H9 (cell line): ENCODE measurements around the gene LRRK1. TPM values are rescaled to one million over a fixed set of nuclear protein-coding genes. Genes with fewer than 3 reads are reported as not detected.

ENCODE experiments used
- DNase-seq: peaks from one replicate; pipeline ENCODE4 v3.0.0-alpha.2; 2017
- H2AFZ ChIP-seq: one replicate; pipeline ENCODE4 v1.6.1; 2013; ENCODE audit warnings: mild to moderate bottlenecking, low read length, control low read depth, moderate library complexity
- H2AK5ac ChIP-seq: 2 replicates; pipeline ENCODE4 v1.6.1; 2013; ENCODE audit warnings: low read length, control low read depth, mixed read lengths; ENCODE audit not compliant: insufficient read length
- H2BK120ac ChIP-seq: one replicate; pipeline ENCODE4 v1.6.1; 2013; ENCODE audit warnings: low read depth, mild to moderate bottlenecking, low read length, control low read depth, inconsistent platforms; ENCODE audit not compliant: poor library complexity, severe bottlenecking
- H2BK12ac ChIP-seq: 2 replicates; pipeline ENCODE4 v1.6.1; 2013; ENCODE audit warnings: low read length, control low read depth, mixed read lengths, low read depth; ENCODE audit not compliant: insufficient read length
- H2BK15ac ChIP-seq: 2 replicates; pipeline ENCODE4 v1.6.1; 2013; ENCODE audit warnings: low read depth, low read length, control low read depth
- H2BK20ac ChIP-seq: one replicate; pipeline ENCODE4 v1.6.1; 2013; ENCODE audit warnings: low read depth, mild to moderate bottlenecking, low read length, control low read depth, inconsistent platforms; ENCODE audit not compliant: poor library complexity, severe bottlenecking
- H2BK5ac ChIP-seq: 2 replicates; pipeline ENCODE4 v1.6.1; 2013; ENCODE audit warnings: low read length, control low read depth, mixed read lengths; ENCODE audit not compliant: insufficient read length
- H3K14ac ChIP-seq: 2 replicates; pipeline ENCODE4 v1.6.1; 2013; ENCODE audit warnings: low read length, control low read depth; ENCODE audit not compliant: insufficient read depth
- H3K18ac ChIP-seq: 2 replicates; pipeline ENCODE4 v1.6.1; 2013; ENCODE audit warnings: low read depth, mild to moderate bottlenecking, mixed read lengths, low read length, control low read depth; ENCODE audit not compliant: insufficient read length
- H3K23ac ChIP-seq: 2 replicates; pipeline ENCODE4 v1.6.1; 2013; ENCODE audit warnings: low read length, control low read depth, mixed read lengths, low read depth; ENCODE audit not compliant: insufficient read length
- H3K23me2 ChIP-seq: 2 replicates; pipeline ENCODE4 v1.6.1; 2013; ENCODE audit warnings: low read depth, mild to moderate bottlenecking, mixed read lengths, low read length, control low read depth; ENCODE audit not compliant: insufficient read length, poor library complexity, severe bottlenecking
- H3K27ac ChIP-seq: 2 replicates; pipeline ENCODE4 v1.5.1; 2013; ENCODE audit warnings: low read length, control low read depth, mixed read lengths, low read depth; ENCODE audit not compliant: insufficient read length
- H3K27me3 ChIP-seq: 2 replicates; pipeline ENCODE4 v1.6.1; 2013; ENCODE audit warnings: low read length, control low read depth, inconsistent platforms; ENCODE audit not compliant: insufficient read depth
- H3K4ac ChIP-seq: 2 replicates; pipeline ENCODE4 v1.6.1; 2013; ENCODE audit warnings: low read depth, mild to moderate bottlenecking, control low read depth, inconsistent platforms, low read length, moderate library complexity
- H3K4me1 ChIP-seq: 2 replicates; pipeline ENCODE4 v1.6.1; 2013; ENCODE audit warnings: low read length, control low read depth, inconsistent platforms; ENCODE audit not compliant: insufficient read depth
- H3K4me2 ChIP-seq: 2 replicates; pipeline ENCODE4 v1.6.1; 2013; ENCODE audit warnings: low read length, control low read depth, mixed read lengths; ENCODE audit not compliant: insufficient read length, insufficient read depth
- H3K56ac ChIP-seq: 2 replicates; pipeline ENCODE4 v1.6.1; 2013; ENCODE audit warnings: low read depth, mild to moderate bottlenecking, mixed read lengths, low read length, control low read depth; ENCODE audit not compliant: insufficient read length
- H3K79me1 ChIP-seq: 2 replicates; pipeline ENCODE4 v1.6.1; 2013; ENCODE audit warnings: low read depth, mild to moderate bottlenecking, moderate library complexity, low read length, control low read depth, inconsistent platforms; ENCODE audit not compliant: insufficient read depth, poor library complexity, severe bottlenecking
- H3K79me2 ChIP-seq: 2 replicates; pipeline ENCODE4 v1.6.1; 2013; ENCODE audit warnings: low read length, control low read depth, inconsistent platforms; ENCODE audit not compliant: insufficient read depth
- H3K9ac ChIP-seq: 2 replicates; pipeline ENCODE4 v1.6.1; 2013; ENCODE audit warnings: low read length, control low read depth, mixed read lengths; ENCODE audit not compliant: insufficient read length; ENCODE audit errors: extremely low read depth
- H3K9me3 ChIP-seq: one replicate; pipeline ENCODE4 v1.6.1; 2013; ENCODE audit warnings: low read depth, low read length, inconsistent platforms; ENCODE audit not compliant: control insufficient read depth
- H3T11ph ChIP-seq: one replicate; pipeline ENCODE4 v1.6.1; 2013; ENCODE audit warnings: mild to moderate bottlenecking, low read length, control low read depth, inconsistent platforms
- H4K20me1 ChIP-seq: one replicate; pipeline ENCODE4 v1.6.1; 2013; ENCODE audit not compliant: control insufficient read depth, insufficient read length, insufficient read depth
- H4K5ac ChIP-seq: 2 replicates; pipeline ENCODE4 v1.6.1; 2013; ENCODE audit warnings: low read depth, mild to moderate bottlenecking, mixed read lengths, low read length, control low read depth; ENCODE audit not compliant: insufficient read length
- H4K8ac ChIP-seq: replicated peaks from 2 replicates; pipeline ENCODE4 v1.6.1; 2013; ENCODE audit warnings: low read length, control low read depth, mixed read lengths, low read depth; ENCODE audit not compliant: insufficient read length
- H4K91ac ChIP-seq: 2 replicates; pipeline ENCODE4 v1.6.1; 2013; ENCODE audit warnings: low read depth, mild to moderate bottlenecking, moderate library complexity, mixed read lengths, low read length, control low read depth; ENCODE audit not compliant: insufficient read length
- H3K27ac Mint-ChIP-seq, 3 experiments: 2 replicates in 2 of 3; 3 replicates in 1 of 3; pipeline ENCODE4 v1.8.0; 2020 to 2021; ENCODE audit warnings: mixed read lengths in 3 of 3, mild to moderate bottlenecking in 1 of 3, moderate library complexity in 1 of 3
- H3K27me3 Mint-ChIP-seq: 2 replicates; pipeline ENCODE4 v1.8.0; 2021; ENCODE audit warnings: low read depth, mild to moderate bottlenecking, moderate library complexity, mixed read lengths
- H3K36me3 Mint-ChIP-seq, 3 experiments: 2 replicates in 2 of 3; 3 replicates in 1 of 3; pipeline ENCODE4 v1.8.0; 2020 to 2021; ENCODE audit warnings: low read depth in 3 of 3, mixed read lengths in 3 of 3; ENCODE audit not compliant: insufficient read depth in 1 of 3
- H3K4me1 Mint-ChIP-seq, 2 experiments: 2 replicates each; pipeline ENCODE4 v1.8.0; 2020; ENCODE audit warnings: mixed read lengths in 2 of 2
- H3K4me3 Mint-ChIP-seq, 2 experiments: 2 replicates in 1 of 2; 3 replicates in 1 of 2; pipeline ENCODE4 v1.8.0; 2020 to 2021; ENCODE audit warnings: mild to moderate bottlenecking in 2 of 2, mixed read lengths in 2 of 2, moderate library complexity in 1 of 2
- H3K9me3 Mint-ChIP-seq, 2 experiments: 2 replicates in 1 of 2; 3 replicates in 1 of 2; pipeline ENCODE4 v1.8.0; 2020; ENCODE audit warnings: mild to moderate bottlenecking in 2 of 2, mixed read lengths in 2 of 2, moderate library complexity in 1 of 2
- CTCF ChIP-seq: fragments of 200-600 bp; sonication (generic); conservative IDR thresholded peaks from 3 replicates; pipeline ENCODE4 v1.8.0; 2021; ENCODE audit warnings: antibody characterized with exemption, mild to moderate bottlenecking
- WGBS: extraction: QIAGEN DNeasy Blood & Tissue Kit; methylation state at CpG from one replicate; pipeline ENCODE4 v1.1.7; 2013; ENCODE audit warnings: missing lambda C conversion rate, low lambda C conversion rate, mixed read lengths; ENCODE audit not compliant: insufficient read length; ENCODE audit errors: extremely low coverage; 5-methylcytosine and 5-hydroxymethylcytosine counted together
- total RNA-seq: library from RNA; stranded (reverse); gene quantifications from 2 replicates; pipeline ENCODE4 v1.2.1, GENCODE V29; 2021

Gene LRRK1
- total RNA-seq, 1 experiment from 2014 or later = 4.0 TPM

DNA sequence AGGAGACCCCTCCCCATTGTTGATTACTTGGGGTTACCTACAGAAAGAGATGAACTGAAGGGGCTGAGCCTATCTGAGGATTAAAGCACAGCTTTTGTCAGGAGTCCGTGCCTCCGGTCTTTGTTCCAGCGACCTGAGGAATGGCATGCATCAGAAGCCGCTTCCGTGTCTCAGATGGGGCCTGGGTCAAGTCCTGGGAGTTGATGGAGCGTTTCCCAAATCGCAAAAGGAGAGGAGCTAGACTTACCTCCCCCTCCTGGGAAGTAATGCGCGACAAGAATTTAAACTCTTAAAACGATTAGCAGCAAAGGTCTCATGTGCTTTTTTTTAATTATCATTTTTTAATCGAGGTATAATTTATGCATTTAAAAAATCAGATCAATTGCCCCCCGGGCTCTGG is 40.5 kb upstream of the LRRK1 start:
- H3K9me3 Mint-ChIP-seq = peaks cover 0 to 2% of the 10 kb centered on the region in 2 experiments; a peak in 2 of 5 replicates
- Histone ChIP-seq H2BK20ac (no peak overlapping the region), H2BK15ac (no peak overlapping the region), H3K27me3 (peaks cover 26% of the 10 kb centered on the region), H3K4me1 (no peaks in the 10 kb centered on the region), H2BK120ac (no peak overlapping the region), H2BK5ac (no peak overlapping the region), H3K4me2 (peak overlapping the region; percentile 46), H3T11ph (no peak overlapping the region), H3K14ac (no peak overlapping the region), H3K23ac (no peak overlapping the region), H2AFZ (no peak overlapping the region), H2AK5ac (no peak overlapping the region), H3K79me2 (no peaks in the 10 kb centered on the region), H4K20me1 (no peaks in the 10 kb centered on the region), H3K23me2 (peaks cover 7% of the 10 kb centered on the region), H3K9ac (no peak overlapping the region), H3K79me1 (no peaks in the 10 kb centered on the region), H3K56ac (no peak overlapping the region), H4K8ac (no peak overlapping the region), H3K18ac (no peak overlapping the region), H4K5ac (no peak overlapping the region), H3K9me3 (no peaks in the 10 kb centered on the region), H2BK12ac (no peak overlapping the region), H3K27ac (no peak overlapping the region), H3K4ac (no peak overlapping the region), H4K91ac (no peak overlapping the region)
- H3K4me1 Mint-ChIP-seq = peaks cover 24 to 25% of the 10 kb centered on the region in 2 experiments
- no peaks in the 10 kb centered on the region; a peak in 2 of 7 replicates for H3K36me3 Mint-ChIP-seq
- peak overlapping the region; percentile 70 to 87 for H3K4me3 Mint-ChIP-seq
- no peak for TF ChIP-seq CTCF
- WGBS = no CpG with 5 or more reads among the region's 12 CpGs
- peak; percentile 57 for DNase-seq
- no peak overlapping the region; a peak in 2 of 7 replicates for H3K27ac Mint-ChIP-seq
- peaks cover 75% of the 10 kb centered on the region for H3K27me3 Mint-ChIP-seq
